ENCODE results near the gene MRRF.

MRRF gene

DNA sequence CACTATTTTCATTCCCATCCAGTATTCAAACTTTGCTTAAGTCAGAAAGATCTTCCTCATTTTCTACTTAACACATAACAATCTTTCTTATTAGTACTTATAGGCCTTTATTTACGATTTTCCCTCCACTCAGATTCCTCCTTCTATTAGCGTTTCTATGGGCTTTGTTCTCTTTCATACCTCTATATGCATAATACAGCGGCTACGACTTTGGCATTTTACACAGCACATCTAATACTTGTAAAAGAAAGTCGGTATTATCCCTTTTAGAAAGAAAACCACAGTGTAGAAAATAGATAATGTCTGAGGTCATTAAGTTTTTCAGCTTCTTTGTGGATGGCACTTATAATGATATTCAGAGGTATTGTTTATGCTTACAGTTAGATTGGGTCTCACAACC, 8.5 kb upstream of the MRRF start:
- H3K4me2 ChIP-seq (ENCODE audit: low read length, poor library complexity, severe bottlenecking), result no peak overlapping the region
- no peak overlapping the region for H3K14ac ChIP-seq (ENCODE audit: low read length in 2 of 2)
- no peak overlapping the region for H2BK120ac ChIP-seq (ENCODE audit: low read depth, low read length)
- peaks cover 12 to 84% of the 10 kb centered on the region in 2 experiments for H3K36me3 ChIP-seq (ENCODE audit: control insufficient read depth in 1 of 2, insufficient read depth in 2 of 2, low read depth in 1 of 2, low read length in 2 of 2)
- H3K4me1 ChIP-seq (ENCODE audit: control insufficient read depth, insufficient read depth, low read depth, low read length), result no peaks in the 10 kb centered on the region
- H2BK15ac ChIP-seq (ENCODE audit: low read depth, poor library complexity, severe bottlenecking), result no peak overlapping the region
- no peak overlapping the region for H3K27ac ChIP-seq (ENCODE audit: low read length, poor library complexity, severe bottlenecking)
- no peak overlapping the region for H3K23ac ChIP-seq (ENCODE audit: low read length in 2 of 2)
- 96% methylated on average over 2 of the region's 5 CpGs for WGBS
- H3K9me3 ChIP-seq (ENCODE audit: control insufficient read depth, low read length), result no peaks in the 10 kb centered on the region
- H2AK5ac ChIP-seq (ENCODE audit: low read length, severe bottlenecking), result no peak overlapping the region
- no peak overlapping the region for H3K4me3 ChIP-seq (ENCODE audit: insufficient read depth in 1 of 2, low read depth in 1 of 2, low read length in 2 of 2)
- H4K8ac ChIP-seq (ENCODE audit: low read length), result no peak overlapping the region
- H3K79me1 ChIP-seq (replicated peaks; ENCODE audit: low read length, poor library complexity, severe bottlenecking), result peaks cover 28% of the 10 kb centered on the region
- H3K4ac ChIP-seq (ENCODE audit: low read depth in 1 of 2, low read length in 2 of 2), result no peak overlapping the region
- H2AFZ ChIP-seq (ENCODE audit: low read depth, low read length), result no peak overlapping the region
- no peaks in the 10 kb centered on the region for H3K27me3 ChIP-seq (ENCODE audit: control insufficient read depth in 1 of 2, insufficient read depth in 1 of 2, low read length in 2 of 2)
- no peak overlapping the region for H4K91ac ChIP-seq (ENCODE audit: low read length)
- no peak overlapping the region for H3K18ac ChIP-seq (ENCODE audit: low read depth in 1 of 2, low read length in 2 of 2)
- H3K9ac ChIP-seq (ENCODE audit: low read length), result no peak overlapping the region
- no peak overlapping the region for H2BK12ac ChIP-seq (ENCODE audit: low read length in 2 of 2)
- no peak for DNase-seq
- H2BK5ac ChIP-seq (ENCODE audit: low read depth, low read length, poor library complexity, severe bottlenecking), result no peak overlapping the region

DNA sequence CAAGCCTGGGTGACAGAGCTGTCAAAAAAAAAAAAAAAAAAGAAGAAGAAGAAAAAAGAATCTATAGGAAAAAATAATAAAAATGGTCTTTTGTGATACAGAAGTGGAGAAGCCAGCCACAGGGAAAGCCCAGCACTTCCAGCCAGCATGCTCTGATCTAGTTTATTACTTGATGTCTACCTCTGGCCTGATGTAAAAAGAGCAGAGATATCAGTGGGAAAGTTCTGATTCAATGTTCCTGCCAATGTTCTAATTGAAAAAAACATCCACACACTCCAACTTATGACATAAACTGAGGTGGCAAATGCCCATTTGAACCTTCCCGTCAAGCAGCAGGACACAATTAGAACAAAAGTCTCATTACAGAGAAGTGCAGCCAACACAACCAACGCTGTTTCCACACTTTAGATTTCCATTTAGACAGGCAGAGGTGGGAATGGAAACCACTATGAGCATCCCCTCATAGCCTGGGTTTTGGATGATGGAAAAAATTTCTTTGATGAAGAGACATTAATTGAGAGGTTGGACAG, 5.7 kb upstream of the MRRF start:
- no peak overlapping the region for H3K23ac ChIP-seq (ENCODE audit: low read length in 2 of 2)
- no peak overlapping the region for H3K4ac ChIP-seq (ENCODE audit: low read depth in 1 of 2, low read length in 2 of 2)
- no peaks in the 10 kb centered on the region for H3K9me3 ChIP-seq (ENCODE audit: control insufficient read depth, low read length)
- peaks cover 26% of the 10 kb centered on the region for H3K79me1 ChIP-seq (replicated peaks; ENCODE audit: low read length, poor library complexity, severe bottlenecking)
- no peak overlapping the region for H2BK120ac ChIP-seq (ENCODE audit: low read depth, low read length)
- no peak overlapping the region for H2BK15ac ChIP-seq (ENCODE audit: low read depth, poor library complexity, severe bottlenecking)
- no peak overlapping the region for H2AK5ac ChIP-seq (ENCODE audit: low read length, severe bottlenecking)
- H3K4me1 ChIP-seq (ENCODE audit: control insufficient read depth, insufficient read depth, low read depth, low read length), result no peaks in the 10 kb centered on the region
- H2BK5ac ChIP-seq (ENCODE audit: low read depth, low read length, poor library complexity, severe bottlenecking), result no peak overlapping the region
- peaks cover 13 to 62% of the 10 kb centered on the region in 2 experiments for H3K36me3 ChIP-seq (ENCODE audit: control insufficient read depth in 1 of 2, insufficient read depth in 2 of 2, low read depth in 1 of 2, low read length in 2 of 2)
- no peak overlapping the region for H2BK12ac ChIP-seq (ENCODE audit: low read length in 2 of 2)
- no peak overlapping the region for H3K4me2 ChIP-seq (ENCODE audit: low read length, poor library complexity, severe bottlenecking)
- H3K9ac ChIP-seq (ENCODE audit: low read length), result no peak overlapping the region
- H3K18ac ChIP-seq (ENCODE audit: low read depth in 1 of 2, low read length in 2 of 2), result no peak overlapping the region
- no peak overlapping the region for H3K14ac ChIP-seq (ENCODE audit: low read length in 2 of 2)
- H4K8ac ChIP-seq (ENCODE audit: low read length), result no peak overlapping the region
- no peak for DNase-seq
- H2AFZ ChIP-seq (ENCODE audit: low read depth, low read length), result no peak overlapping the region
- 100% methylated on average over 1 of the region's 2 CpGs for WGBS
- H3K4me3 ChIP-seq (ENCODE audit: insufficient read depth in 1 of 2, low read depth in 1 of 2, low read length in 2 of 2), result no peak overlapping the region
- no peak overlapping the region for H4K91ac ChIP-seq (ENCODE audit: low read length)
- H3K27me3 ChIP-seq (ENCODE audit: control insufficient read depth in 1 of 2, insufficient read depth in 1 of 2, low read length in 2 of 2), result no peaks in the 10 kb centered on the region
- no peak overlapping the region for H3K27ac ChIP-seq (ENCODE audit: low read length, poor library complexity, severe bottlenecking)

DNA sequence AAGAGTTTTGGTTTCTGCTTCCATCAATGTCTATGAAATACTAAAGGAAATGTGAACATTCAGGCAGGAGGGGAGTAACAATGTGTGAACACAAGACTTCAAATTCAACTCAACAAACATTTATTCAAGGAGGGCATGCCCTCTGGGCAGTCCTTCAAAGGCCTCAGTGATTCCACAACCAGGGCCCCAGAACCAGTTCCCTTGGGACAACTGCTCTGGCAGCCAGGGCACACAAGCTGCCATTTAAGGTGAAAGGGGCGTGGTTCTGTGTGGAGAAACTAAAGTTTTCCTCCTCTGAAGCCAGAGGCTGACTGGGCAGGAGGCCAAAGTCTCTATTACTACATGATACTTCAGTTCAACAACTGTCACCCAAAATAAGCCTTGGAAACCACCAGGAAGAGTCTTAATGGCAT, 3.2 kb upstream of the MRRF start:
- Histone ChIP-seq H4K91ac (ENCODE audit: low read length) (no peak overlapping the region), H2AFZ (ENCODE audit: low read depth, low read length) (no peak overlapping the region), H2BK15ac (ENCODE audit: low read depth, poor library complexity, severe bottlenecking) (no peak overlapping the region), H3K4ac (ENCODE audit: low read depth in 1 of 2, low read length in 2 of 2) (no peak overlapping the region), H3K9ac (ENCODE audit: low read length) (no peak overlapping the region), H3K23ac (ENCODE audit: low read length in 2 of 2) (no peak overlapping the region), H3K14ac (ENCODE audit: low read length in 2 of 2) (no peak overlapping the region), H3K9me3 (ENCODE audit: control insufficient read depth, low read length) (no peaks in the 10 kb centered on the region), H3K36me3 (ENCODE audit: control insufficient read depth in 1 of 2, insufficient read depth in 2 of 2, low read depth in 1 of 2, low read length in 2 of 2) (peaks cover 11 to 42% of the 10 kb centered on the region in 2 experiments), H3K79me1 (replicated peaks; ENCODE audit: low read length, poor library complexity, severe bottlenecking) (peaks cover 23% of the 10 kb centered on the region), H3K4me2 (ENCODE audit: low read length, poor library complexity, severe bottlenecking) (no peak overlapping the region), H3K4me3 (ENCODE audit: insufficient read depth in 1 of 2, low read depth in 1 of 2, low read length in 2 of 2) (no peak overlapping the region), H3K4me1 (ENCODE audit: control insufficient read depth, insufficient read depth, low read depth, low read length) (no peaks in the 10 kb centered on the region), H2BK120ac (ENCODE audit: low read depth, low read length) (no peak overlapping the region), H3K18ac (ENCODE audit: low read depth in 1 of 2, low read length in 2 of 2) (no peak overlapping the region), H4K8ac (ENCODE audit: low read length) (no peak overlapping the region), H2AK5ac (ENCODE audit: low read length, severe bottlenecking) (no peak overlapping the region), H3K27ac (ENCODE audit: low read length, poor library complexity, severe bottlenecking) (no peak overlapping the region), H2BK12ac (ENCODE audit: low read length in 2 of 2) (no peak overlapping the region), H3K27me3 (ENCODE audit: control insufficient read depth in 1 of 2, insufficient read depth in 1 of 2, low read length in 2 of 2) (no peaks in the 10 kb centered on the region), H2BK5ac (ENCODE audit: low read depth, low read length, poor library complexity, severe bottlenecking) (no peak overlapping the region)
- WGBS, result no CpG with 5 or more reads among the region's 1 CpG
- DNase-seq, result peak; percentile 76

DNA sequence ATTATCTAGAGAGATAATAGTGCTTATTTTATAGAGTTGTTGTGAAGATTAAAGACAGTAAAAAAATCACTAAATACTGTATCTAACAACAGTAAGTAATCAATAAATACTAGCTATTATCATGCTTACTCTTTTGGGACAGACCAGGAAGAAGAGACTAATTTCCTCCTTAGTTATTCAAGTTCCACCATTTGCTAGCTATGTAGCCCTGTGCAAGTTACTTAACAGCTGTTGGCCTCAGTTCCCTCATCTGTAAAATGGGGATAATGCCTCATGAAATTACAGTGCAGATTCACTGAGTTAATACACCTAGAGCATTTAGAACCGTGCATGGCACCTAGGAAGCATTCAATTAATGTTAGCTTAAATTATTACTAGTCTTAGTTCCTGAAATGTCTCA, 2.6 kb upstream of the MRRF start:
- H2BK5ac ChIP-seq (ENCODE audit: low read depth, low read length, poor library complexity, severe bottlenecking), result no peak overlapping the region
- no peak overlapping the region for H2BK15ac ChIP-seq (ENCODE audit: low read depth, poor library complexity, severe bottlenecking)
- DNase-seq, result no peak
- no peak overlapping the region for H3K23ac ChIP-seq (ENCODE audit: low read length in 2 of 2)
- no peak overlapping the region for H4K91ac ChIP-seq (ENCODE audit: low read length)
- no peak overlapping the region for H3K4me3 ChIP-seq (ENCODE audit: insufficient read depth in 1 of 2, low read depth in 1 of 2, low read length in 2 of 2)
- H3K9ac ChIP-seq (ENCODE audit: low read length), result no peak overlapping the region
- H3K27ac ChIP-seq (ENCODE audit: low read length, poor library complexity, severe bottlenecking), result no peak overlapping the region
- H2AK5ac ChIP-seq (ENCODE audit: low read length, severe bottlenecking), result no peak overlapping the region
- no peak overlapping the region for H3K18ac ChIP-seq (ENCODE audit: low read depth in 1 of 2, low read length in 2 of 2)
- no peaks in the 10 kb centered on the region for H3K9me3 ChIP-seq (ENCODE audit: control insufficient read depth, low read length)
- H2AFZ ChIP-seq (ENCODE audit: low read depth, low read length), result no peak overlapping the region
- no peak overlapping the region for H3K14ac ChIP-seq (ENCODE audit: low read length in 2 of 2)
- no peak overlapping the region for H2BK120ac ChIP-seq (ENCODE audit: low read depth, low read length)
- peaks cover 24% of the 10 kb centered on the region for H3K79me1 ChIP-seq (replicated peaks; ENCODE audit: low read length, poor library complexity, severe bottlenecking)
- H4K8ac ChIP-seq (ENCODE audit: low read length), result no peak overlapping the region
- H2BK12ac ChIP-seq (ENCODE audit: low read length in 2 of 2), result no peak overlapping the region
- H3K4me2 ChIP-seq (ENCODE audit: low read length, poor library complexity, severe bottlenecking), result no peak overlapping the region
- no peak overlapping the region for H3K4ac ChIP-seq (ENCODE audit: low read depth in 1 of 2, low read length in 2 of 2)
- H3K27me3 ChIP-seq (ENCODE audit: control insufficient read depth in 1 of 2, insufficient read depth in 1 of 2, low read length in 2 of 2), result no peaks in the 10 kb centered on the region
- H3K4me1 ChIP-seq (ENCODE audit: control insufficient read depth, insufficient read depth, low read depth, low read length), result no peaks in the 10 kb centered on the region
- WGBS, result no CpG with 5 or more reads among the region's 1 CpG
- H3K36me3 ChIP-seq (ENCODE audit: control insufficient read depth in 1 of 2, insufficient read depth in 2 of 2, low read depth in 1 of 2, low read length in 2 of 2), result peaks cover 11 to 37% of the 10 kb centered on the region in 2 experiments
